Measurements from ENCODE around the gene SPINK4. TPM values are rescaled to one million over a fixed set of nuclear protein-coding genes. Genes with fewer than 3 reads are reported as not detected.

SPINK4 gene
- total RNA-seq, 4 donors from 2014 or later, result not detected

GRCh38 chr9:33273972-33274328, 34.0 kb downstream of the SPINK4 start:
- Histone ChIP-seq H3K4me1 (no peaks in the 10 kb centered on the region), H3K9me3 (no peaks in the 10 kb centered on the region), H3K27ac (no peak overlapping the region), H3K36me3 (peaks cover 3 to 100% (median 43%) of the 10 kb centered on the region in 3 donors), H3K27me3 (no peaks in the 10 kb centered on the region), H3K4me3 (no peak overlapping the region)
- 90 to 96% methylated on average over 2 of the region's 2 CpGs for WGBS, 2 donors
- no peak for DNase-seq (ENCODE audit: low spot score in 2 of 2)
- TF ChIP-seq CTCF (IDR thresholded peaks at IDR 0.05), result no peak
- no peak for TF ChIP-seq EP300 (IDR thresholded peaks at IDR 0.05)
- no peak for TF ChIP-seq POLR2A (IDR thresholded peaks at IDR 0.05)

GRCh38 chr9:33277484-33277883, 37.5 kb downstream of the SPINK4 start:
- H3K27me3 ChIP-seq, result no peaks in the 10 kb centered on the region
- no peak overlapping the region for H3K4me3 ChIP-seq
- no peak for TF ChIP-seq POLR2A (IDR thresholded peaks at IDR 0.05)
- TF ChIP-seq CTCF (IDR thresholded peaks at IDR 0.05), result no peak
- TF ChIP-seq EP300 (IDR thresholded peaks at IDR 0.05), result no peak
- H3K4me1 ChIP-seq, result no peaks in the 10 kb centered on the region
- no peak for DNase-seq (ENCODE audit: low spot score in 2 of 2)
- no peak overlapping the region for H3K27ac ChIP-seq
- H3K9me3 ChIP-seq, result no peaks in the 10 kb centered on the region
- 96 to 99% methylated on average over 4 of the region's 4 CpGs for WGBS, 2 donors
- H3K36me3 ChIP-seq, result peaks cover 0 to 99% (median 27%) of the 10 kb centered on the region in 3 donors

- Histone ChIP-seq H3K9me3 (no peaks in the 10 kb centered on the region), H3K36me3 (peaks cover 0 to 54% (median 0%) of the 10 kb centered on the region in 3 donors), H3K27me3 (no peaks in the 10 kb centered on the region), H3K4me1 (peaks cover 0 to 25% (median 8%) of the 10 kb centered on the region in 4 donors), H3K27ac (no peak overlapping the region), H3K4me3 (no peak overlapping the region)
- DNase-seq (ENCODE audit: low spot score in 2 of 2), result no peak
- 80 to 81% methylated on average over 5 of the region's 5 CpGs for WGBS, 2 donors
- no peak for TF ChIP-seq POLR2A (IDR thresholded peaks at IDR 0.05)
- no peak for TF ChIP-seq CTCF (IDR thresholded peaks at IDR 0.05)
- TF ChIP-seq EP300 (IDR thresholded peaks at IDR 0.05), result no peak
Observed at GRCh38 chr9:33285502-33285901, 45.5 kb downstream of the SPINK4 start.

GRCh38 chr9:33287087-33287490, 47.1 kb downstream of the SPINK4 start:
- H3K27ac ChIP-seq, result peak overlapping the region in 3 of 4 donors; percentile 5 to 99 (median 58)
- H3K4me3 ChIP-seq, result no peak overlapping the region
- 64 to 66% methylated on average over 4 of the region's 4 CpGs for WGBS, 2 donors
- no peaks in the 10 kb centered on the region for H3K9me3 ChIP-seq
- no peaks in the 10 kb centered on the region for H3K27me3 ChIP-seq
- peaks cover 0 to 39% (median 0%) of the 10 kb centered on the region in 3 donors for H3K36me3 ChIP-seq
- H3K4me1 ChIP-seq, result peaks cover 0 to 39% (median 14%) of the 10 kb centered on the region in 4 donors
- peak in 1 of 2 donors; percentile 51 for DNase-seq (ENCODE audit: low spot score in 2 of 2)
- no peak for TF ChIP-seq POLR2A (IDR thresholded peaks at IDR 0.05)
- peak; percentile 60 to 74 (median 62) for TF ChIP-seq CTCF (IDR thresholded peaks at IDR 0.05)
- TF ChIP-seq EP300 (IDR thresholded peaks at IDR 0.05), result no peak

- Histone ChIP-seq H3K4me3 (no peak overlapping the region), H3K27me3 (no peaks in the 10 kb centered on the region), H3K27ac (peak overlapping the region in 3 of 4 donors; percentile 99), H3K9me3 (no peaks in the 10 kb centered on the region), H3K4me1 (peaks cover 0 to 51% (median 24%) of the 10 kb centered on the region in 4 donors), H3K36me3 (peaks cover 0 to 28% (median 0%) of the 10 kb centered on the region in 3 donors)
- WGBS, 2 donors, result 61 to 63% methylated on average over 4 of the region's 4 CpGs
- TF ChIP-seq CTCF (IDR thresholded peaks at IDR 0.05), result no peak
- TF ChIP-seq EP300 (IDR thresholded peaks at IDR 0.05), result no peak
- no peak for TF ChIP-seq POLR2A (IDR thresholded peaks at IDR 0.05)
- DNase-seq (ENCODE audit: low spot score in 2 of 2), result no peak
Observed at GRCh38 chr9:33288235-33288634, 48.3 kb downstream of the SPINK4 start.

Data from tibial nerve (tissue), 4 donors.